NCI-H2081 (cell line): ENCODE measurements around the gene SPNS1.
A peak's percentile ranks its signal among the peaks of the same experiment; 100 is the strongest.
"Not testable (repeated sequence)": the region's sequence is repeated elsewhere in the genome, so short reads cannot be mapped to it uniquely, and the experiment has no call there.

Source experiments
- DNase-seq, 2 experiments: peaks; one replicate each; lab custom pipeline; 2025; lab: John Stamatoyannopoulos, UW

Gene SPNS1

DNA sequence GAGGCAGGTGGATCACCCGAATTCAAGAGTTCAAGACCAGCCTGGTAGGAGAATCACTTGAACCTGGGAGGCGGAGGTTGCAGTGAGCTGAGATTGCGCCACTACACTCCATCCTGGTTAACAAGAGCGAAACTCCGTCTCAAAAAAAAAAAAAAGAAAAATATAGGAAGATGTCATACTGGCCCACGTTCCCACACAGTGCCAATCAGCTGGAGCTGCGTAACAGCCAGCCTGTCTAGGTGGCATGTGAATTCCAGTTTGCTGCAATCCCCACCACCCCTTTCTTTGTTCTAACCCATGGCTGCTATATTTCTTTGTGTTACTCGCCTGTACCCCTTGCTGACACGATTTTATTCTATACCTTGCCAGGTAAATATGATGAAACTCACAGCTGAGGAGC is 16.4 kb upstream of the SPNS1 start:
- DNase-seq, result no peak

DNA sequence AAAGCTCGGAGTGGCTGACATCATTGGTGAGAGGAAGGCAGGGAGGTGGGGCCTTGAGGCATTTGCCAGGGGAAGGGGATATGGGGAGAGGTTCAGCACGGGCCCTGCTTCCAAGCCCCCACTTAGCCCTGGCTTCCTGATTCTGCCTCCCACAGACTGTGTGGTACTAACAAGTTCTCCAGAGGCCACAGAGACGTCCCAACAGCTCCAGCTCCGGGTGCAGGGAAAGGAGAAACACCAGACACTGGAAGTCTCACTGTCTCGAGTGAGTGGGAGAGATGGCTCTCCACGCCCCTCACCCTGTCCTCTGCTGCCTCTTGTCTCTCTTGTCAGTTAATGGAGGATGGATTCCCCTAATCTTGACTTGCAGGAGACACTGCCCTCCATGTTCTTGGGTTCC is 15.7 kb upstream of the SPNS1 start:
- DNase-seq, result no peak

DNA sequence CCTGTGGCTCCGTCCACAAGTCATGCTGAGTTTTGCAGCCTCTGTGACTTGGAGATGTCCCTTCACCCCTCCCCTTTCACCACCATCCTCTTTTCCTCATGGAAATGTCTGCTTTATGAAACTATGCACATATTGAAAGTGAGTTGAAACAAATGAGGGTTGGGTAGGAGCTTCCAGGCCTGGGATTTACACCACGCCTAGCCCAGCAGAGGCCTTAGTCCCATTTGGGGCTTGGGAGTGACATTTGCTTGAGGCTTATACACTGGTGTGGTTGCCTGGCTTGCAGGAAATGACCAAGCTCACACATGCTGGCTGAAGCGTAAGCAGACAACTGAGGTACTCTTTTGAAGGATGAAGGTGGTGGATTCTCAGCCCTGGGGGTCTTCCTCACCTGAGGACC is 10.5 kb upstream of the SPNS1 start:
- DNase-seq, result no peak

DNA sequence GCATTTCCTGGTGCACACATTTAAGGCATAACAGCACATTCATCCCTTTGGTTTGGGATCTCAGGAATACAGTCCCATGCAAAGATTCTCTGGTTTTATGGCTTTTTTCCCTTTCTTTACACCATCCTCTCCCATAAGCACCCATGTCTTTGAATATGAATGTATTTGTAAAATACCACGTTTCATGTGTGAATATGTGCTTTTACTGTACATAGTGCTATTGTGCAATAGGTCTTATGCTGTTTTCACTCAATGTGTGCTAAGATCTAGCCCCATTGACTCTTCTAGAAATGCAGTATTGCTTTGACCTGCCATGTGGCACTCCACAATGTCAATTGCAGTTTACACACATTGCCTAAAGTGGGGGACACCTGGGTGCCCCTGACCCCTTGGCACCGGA is 10.1 kb upstream of the SPNS1 start:
- no peak for DNase-seq

DNA sequence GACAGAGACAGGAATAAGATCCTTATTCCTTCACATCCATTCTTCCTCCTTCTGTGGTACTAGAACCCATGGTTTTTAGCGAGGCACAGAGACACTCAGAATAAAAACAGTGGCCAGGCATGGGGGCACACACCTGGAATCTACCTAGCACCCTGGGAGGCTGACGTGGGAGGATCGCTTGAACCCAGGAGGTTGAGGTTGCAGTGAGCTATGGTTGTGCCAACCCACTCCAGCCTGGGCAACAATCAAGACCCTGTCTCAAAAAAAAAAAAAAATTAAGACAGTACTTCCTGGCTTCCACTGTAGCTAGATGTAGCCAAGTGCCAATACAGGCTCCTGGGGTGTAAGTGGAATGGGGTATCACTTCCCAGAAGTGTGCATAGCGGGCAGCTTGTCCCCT is 7.4 kb upstream of the SPNS1 start:
- no peak for DNase-seq

DNA sequence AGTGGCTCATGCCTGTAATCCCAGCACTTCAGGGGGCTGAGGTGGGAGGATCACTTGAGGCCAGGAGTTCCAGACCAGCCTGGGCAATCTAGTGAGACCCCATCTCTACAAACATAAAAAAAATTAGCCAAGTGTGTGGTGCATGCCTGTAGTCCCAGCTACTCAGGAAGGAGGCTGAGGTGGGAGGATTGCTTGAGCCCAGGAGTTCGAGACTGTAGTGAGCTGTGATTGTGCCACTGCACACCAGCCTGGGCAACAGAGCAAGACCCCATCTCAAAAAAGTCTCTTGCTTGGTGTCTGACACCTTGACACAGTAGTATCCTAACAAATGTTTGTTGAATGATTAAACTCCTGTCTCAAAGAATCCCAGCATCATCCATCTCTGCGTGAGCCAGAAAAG is 4.9 kb upstream of the SPNS1 start:
- not testable (repeated sequence) for DNase-seq

DNA sequence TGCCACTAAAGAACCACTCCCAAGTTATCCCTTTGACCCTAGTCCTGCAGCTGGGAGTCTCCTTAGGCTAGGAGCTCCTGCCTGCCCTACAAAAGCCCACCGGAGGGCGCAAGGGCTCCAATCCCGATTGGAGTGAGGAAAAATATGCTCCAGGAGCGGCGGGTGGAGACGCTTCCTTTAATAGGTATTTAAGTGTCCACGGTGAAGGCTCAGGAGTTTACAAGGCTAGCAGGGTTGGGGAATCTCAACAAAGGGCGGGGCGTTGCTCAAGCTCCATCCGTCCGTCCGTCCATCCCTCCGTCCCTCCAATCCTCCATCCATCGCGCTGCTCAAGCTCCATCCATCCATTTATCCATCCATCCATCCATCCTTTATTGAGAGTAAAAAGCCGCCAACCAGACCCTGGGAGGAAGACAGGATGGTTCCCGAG is 556 bp upstream of the SPNS1 start:
- peak; percentile 45 to 47 for DNase-seq

DNA sequence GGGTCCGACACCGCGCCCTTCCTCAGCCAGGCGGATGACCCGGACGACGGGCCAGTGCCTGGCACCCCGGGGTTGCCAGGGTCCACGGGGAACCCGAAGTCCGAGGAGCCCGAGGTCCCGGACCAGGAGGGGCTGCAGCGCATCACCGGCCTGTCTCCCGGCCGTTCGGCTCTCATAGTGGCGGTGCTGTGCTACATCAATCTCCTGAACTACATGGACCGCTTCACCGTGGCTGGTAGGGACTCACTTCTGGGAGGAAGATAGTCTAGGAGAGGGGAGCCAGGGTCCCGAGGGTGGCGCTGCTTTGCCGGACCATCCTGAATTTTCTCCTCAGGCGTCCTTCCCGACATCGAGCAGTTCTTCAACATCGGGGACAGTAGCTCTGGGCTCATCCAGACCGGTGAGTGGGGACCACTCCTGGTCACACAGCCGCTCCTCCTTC is 601 bp downstream of the SPNS1 start:
- DNase-seq, result no peak

DNA sequence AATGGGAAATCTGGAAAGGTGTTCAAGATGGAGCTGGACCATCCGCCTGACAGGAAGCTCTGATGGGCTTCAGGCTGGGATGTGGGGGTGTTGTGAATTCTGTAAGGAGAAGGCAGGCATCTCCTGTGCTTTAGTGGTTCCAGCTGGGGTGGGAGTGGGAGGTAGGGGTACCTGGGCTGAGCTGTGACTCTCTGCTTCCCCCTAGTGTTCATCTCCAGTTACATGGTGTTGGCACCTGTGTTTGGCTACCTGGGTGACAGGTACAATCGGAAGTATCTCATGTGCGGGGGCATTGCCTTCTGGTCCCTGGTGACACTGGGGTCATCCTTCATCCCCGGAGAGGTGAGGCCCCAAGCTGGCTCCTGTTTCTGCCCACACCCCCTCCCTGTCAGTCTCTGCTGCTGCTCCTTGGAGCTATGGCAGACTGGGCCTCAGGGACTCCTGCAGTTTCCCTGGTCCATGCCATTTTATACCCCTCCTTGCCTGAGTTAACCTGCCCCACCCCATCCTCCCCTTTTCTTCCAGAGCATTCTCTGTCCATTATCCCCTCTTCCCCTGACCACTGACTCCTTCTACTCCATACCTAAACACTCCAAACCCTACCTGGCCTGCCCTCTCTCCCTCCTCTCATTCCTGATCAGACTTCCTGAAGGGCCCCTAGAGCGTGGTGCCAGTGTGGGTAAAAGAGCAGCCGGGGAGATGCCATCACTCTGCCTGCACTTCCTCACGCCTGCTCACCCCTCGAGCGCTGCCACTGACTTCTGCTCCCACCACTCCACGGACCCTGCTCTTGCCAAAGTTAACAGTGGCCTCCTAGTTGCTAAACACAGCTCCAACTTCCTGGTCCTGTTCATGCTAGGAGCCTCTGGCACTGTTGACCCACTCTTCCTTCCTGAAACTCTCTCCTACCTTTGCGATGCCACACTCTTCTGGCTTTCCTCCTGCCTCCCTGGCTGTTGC is 3.4 kb downstream of the SPNS1 start:
- peak in 1 of 2 experiments; percentile 4 for DNase-seq

DNA sequence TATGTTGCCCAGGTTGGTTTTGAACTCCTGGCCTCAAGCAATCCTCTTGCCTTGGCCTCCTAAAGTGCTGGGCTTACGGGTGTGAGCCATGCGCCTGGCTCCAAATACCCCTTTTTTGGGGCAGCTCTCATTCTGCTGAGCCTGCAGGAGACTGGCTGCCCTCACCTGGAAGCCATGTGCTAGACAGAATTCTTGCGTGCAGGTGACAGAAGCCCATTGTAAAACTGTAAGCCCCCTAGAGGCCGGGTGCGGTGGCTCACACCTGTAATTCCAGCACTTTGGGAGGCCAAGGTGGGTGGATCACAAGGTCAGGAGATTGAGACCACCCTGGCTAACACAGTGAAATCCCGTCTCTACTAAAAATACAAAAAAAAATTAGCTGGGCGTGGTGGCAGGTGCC is 5.8 kb downstream of the SPNS1 start:
- DNase-seq, result not testable (repeated sequence)

DNA sequence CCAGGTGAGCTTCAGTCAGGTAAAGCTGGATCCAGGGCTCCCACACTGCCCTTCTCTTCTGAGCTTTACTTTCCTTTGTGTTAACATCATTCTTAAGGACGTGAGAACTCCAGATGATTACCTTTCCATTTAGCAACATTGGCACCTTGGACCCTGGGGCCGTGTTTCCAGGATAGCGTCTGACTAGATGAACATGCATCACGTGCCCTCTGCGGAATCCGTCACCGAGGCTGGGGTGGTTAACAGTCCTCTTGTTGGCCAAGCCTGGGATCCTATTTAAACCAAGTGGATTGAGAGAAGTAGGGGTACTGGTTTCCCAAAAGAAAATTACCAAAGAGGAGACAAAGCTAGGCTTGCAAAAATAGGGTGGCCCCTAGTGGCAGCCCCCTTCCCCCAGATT is 6.4 kb downstream of the SPNS1 start:
- no peak for DNase-seq

DNA sequence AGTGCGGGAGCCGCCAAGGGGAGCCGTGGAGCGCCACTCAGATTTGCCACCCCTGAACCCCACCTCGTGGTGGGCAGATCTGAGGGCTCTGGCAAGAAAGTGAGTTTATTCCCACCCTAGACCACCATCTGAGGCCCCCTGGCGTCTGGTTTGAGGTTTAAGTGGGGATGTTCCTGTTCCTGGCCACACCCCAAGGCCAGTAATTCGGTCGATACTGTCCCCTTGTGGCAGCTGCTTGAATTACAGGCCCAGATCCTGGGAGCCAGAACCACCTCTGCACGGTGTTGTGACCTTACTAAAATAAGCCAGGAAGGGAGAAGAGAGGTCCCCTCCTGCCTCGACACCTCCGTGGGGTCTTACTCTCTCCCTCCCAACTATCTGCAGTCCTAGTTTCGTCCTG is 6.9 kb downstream of the SPNS1 start:
- DNase-seq, result no peak

DNA sequence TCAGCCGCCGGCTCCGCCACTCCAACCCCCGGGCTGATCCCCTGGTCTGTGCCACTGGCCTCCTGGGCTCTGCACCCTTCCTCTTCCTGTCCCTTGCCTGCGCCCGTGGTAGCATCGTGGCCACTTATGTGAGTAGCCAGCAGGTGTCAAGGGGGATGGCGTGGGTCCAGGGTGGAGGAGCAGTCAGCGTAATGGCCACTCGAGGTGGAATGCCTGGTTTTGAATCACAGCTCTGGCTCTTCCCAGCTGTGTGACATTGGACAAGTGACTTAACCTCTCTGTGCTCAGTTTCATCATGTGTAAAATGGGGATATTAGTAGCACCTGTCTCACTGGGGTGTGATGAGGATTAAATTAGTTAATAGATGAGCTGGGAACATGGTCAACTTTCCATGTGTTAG is 7.8 kb downstream of the SPNS1 start:
- DNase-seq, result no peak

DNA sequence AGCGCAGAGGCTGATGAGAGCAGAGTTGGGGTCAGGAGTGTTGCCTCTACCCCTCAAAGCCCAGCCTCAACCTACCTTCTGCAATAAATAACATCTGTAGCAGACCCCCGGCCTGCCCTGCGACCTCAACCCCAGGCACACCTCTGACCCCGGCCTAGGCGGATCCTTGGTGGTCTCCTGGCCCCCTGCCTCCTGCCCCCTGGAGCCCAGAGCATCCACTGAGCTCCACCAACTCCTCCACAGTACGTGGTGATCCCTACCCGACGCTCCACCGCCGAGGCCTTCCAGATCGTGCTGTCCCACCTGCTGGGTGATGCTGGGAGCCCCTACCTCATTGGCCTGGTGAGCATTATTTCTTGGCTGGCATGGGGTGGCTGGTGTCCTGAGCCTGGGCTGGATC is 8.4 kb downstream of the SPNS1 start:
- no peak for DNase-seq

DNA sequence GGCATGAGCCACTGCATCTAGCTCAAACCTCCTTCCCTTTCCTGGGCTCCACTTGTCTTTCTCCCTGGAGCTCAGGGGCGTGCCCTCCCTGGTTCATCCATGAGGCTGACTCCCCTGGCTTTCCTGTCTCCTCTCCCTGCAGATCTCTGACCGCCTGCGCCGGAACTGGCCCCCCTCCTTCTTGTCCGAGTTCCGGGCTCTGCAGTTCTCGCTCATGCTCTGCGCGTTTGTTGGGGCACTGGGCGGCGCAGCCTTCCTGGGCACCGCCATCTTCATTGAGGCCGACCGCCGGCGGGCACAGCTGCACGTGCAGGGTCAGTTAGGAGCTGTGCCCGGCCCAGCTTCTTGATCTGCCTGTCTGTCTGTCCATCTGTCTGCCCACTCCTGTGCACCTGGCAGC is 9.1 kb downstream of the SPNS1 start:
- DNase-seq, result no peak

DNA sequence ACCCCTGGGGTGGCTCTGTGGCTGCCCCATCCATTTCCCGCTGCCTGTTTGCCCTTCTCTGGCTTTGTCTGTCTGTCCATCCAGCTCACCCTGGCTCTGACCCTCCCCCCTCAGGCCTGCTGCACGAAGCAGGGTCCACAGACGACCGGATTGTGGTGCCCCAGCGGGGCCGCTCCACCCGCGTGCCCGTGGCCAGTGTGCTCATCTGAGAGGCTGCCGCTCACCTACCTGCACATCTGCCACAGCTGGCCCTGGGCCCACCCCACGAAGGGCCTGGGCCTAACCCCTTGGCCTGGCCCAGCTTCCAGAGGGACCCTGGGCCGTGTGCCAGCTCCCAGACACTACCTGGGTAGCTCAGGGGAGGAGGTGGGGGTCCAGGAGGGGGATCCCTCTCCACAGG is 9.5 kb downstream of the SPNS1 start:
- DNase-seq, result no peak

DNA sequence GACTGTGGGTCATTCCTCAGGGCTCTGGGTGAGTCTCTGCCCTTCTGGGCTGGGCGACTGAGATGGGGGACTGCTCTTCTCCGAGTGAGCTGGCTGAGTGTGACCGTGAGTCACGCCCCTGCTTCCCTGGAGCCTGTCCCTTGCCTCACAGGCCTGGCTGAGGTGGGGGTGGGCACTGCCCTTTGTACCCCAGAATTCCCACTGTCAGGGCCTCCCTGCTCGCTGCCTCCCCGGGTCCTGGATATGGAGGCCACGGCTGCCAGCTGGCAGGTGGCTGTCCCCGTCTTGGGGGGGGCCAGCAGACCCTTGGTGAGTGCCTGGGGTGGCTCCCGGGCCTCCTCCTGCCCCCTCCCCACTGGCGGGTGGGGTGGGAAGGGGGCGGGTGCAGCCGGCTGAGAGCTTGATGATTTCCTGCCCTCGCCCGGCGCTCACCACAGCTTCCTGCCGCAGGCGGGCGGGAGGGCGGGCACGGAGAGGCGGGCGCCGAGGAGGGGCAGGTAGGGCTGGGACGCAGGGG is 10.1 kb downstream of the SPNS1 start, which contains the start of gene LAT:
TSS of gene LAT (plus strand) at position 434 of the 517 bp plus-strand sequence. CDS start 366 bp downstream, outside the sequence.
- no peak for DNase-seq

DNA sequence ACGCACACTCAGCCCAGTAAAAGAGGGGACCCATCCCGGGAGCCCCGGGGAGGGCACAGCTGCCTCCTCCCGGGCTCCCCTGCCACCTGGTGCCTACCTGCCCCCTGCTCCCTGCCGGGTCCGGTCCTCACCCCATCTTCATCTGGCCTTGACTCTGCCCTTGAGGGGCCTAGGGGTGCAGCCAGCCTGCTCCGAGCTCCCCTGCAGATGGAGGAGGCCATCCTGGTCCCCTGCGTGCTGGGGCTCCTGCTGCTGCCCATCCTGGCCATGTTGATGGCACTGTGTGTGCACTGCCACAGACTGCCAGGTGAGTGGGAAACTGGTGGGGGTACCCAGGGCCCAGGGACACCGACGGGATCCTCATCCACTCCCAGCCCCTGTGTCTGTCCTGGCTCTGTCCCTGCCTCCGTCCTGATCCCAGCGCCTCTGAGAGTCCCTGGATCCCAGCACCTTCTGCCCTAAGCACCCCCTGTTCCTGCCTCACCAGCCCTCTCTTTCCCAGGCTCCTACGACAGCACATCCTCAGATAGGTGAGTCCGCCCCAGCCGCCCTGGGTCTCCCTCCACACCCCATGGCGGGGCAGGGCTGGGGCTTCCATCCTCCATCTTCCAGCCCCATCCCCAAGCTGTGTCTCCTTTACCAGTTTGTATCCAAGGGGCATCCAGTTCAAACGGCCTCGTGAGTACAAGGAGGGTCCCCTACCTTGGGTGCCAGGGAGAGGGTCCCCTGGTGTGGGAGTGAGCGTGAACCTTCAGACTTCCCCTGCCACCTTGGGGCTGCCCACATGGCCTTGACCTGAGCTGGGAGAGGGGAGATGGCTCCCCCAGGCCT is 10.8 kb downstream of the SPNS1 start:
- no peak for DNase-seq

DNA sequence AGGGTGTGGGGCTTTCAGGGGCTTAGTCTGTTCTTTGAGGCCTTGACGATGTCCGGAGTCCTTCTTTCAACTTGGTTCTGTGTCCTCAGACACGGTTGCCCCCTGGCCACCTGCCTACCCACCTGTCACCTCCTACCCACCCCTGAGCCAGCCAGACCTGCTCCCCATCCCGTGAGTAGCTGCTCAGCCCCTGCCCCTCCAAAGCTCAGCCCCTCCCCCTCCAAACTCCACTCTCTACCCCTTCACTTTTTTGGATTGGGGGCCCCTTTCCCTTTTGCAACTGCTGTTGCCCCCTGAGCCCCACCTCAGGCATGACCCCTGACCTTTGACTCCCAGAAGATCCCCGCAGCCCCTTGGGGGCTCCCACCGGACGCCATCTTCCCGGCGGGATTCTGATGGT is 11.5 kb downstream of the SPNS1 start:
- DNase-seq, result no peak

DNA sequence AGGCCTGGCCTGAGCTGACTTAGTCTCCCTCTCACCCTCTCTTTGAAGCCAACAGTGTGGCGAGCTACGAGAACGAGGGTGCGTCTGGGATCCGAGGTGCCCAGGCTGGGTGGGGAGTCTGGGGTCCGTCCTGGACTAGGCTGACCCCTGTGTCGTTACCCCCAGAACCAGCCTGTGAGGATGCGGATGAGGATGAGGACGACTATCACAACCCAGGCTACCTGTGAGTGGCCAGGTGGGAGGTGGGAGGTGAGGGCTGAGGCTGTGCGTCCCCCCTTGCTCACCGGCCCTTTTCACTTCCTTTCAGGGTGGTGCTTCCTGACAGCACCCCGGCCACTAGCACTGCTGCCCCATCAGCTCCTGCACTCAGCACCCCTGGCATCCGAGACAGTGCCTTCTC is 11.9 kb downstream of the SPNS1 start:
- no peak for DNase-seq

DNA sequence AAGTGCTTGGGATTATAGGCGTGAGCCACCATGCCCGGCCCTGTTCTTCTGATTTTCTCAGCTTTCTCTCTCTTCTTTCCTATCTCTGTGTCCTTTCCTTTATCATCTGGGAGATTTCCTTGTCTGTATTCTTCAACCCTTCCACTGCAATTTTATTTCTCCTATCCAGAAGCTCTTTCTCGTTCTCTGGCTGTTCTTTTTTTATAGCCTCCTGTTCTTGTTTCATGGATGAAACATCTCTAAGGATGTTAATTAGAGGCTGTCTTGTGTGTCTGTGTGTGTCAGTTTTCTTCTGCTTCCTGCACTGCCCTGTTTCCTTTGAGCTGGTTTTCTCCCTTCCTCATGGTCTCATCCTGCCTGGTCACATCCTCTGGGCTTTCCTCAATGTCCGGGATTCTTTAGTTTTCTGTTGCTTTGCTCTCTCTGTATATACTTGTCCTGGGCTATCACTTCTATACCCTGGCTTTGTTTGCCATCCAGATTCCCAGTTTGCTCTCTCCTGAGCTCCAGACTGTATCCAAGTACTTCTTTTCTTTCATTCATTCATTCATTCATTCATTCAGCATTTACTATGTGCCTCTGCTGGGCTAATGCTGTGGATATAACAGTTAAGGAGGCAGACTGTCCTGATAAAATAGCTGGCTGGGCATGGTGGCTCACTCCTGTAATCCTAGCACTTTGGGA is 12.7 kb downstream of the SPNS1 start:
- no peak for DNase-seq

DNA sequence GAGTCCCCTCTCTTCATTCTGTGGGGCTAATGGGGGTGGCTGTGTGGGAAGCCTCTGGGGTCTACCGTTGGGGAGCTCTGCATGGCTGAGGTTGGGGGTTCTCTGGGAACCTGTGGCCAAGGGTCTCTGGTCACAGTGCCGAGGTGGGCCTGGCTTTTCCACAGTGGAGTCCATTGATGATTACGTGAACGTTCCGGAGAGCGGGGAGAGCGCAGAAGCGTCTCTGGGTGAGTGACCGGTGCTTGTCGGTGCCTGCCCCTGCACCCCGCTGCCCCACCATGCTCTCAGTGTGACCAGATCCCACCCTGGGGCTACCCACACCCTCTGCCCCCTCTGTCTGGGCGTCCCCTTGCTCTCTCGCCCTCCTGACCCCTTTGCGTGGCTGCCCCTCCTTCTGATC is 14.8 kb downstream of the SPNS1 start:
- DNase-seq, result no peak
